HG03342 (cell line): Measurements from ENCODE around the gene BRSK2.

Source experiments
- ATAC-seq: cut with Tn5 transposase; IDR thresholded peaks from one replicate; pipeline ENCODE4 v1.9.1; 2021; ENCODE audit warnings: mild to moderate bottlenecking, moderate library complexity; ENCODE audit not compliant: unreplicated experiment

Gene BRSK2

DNA sequence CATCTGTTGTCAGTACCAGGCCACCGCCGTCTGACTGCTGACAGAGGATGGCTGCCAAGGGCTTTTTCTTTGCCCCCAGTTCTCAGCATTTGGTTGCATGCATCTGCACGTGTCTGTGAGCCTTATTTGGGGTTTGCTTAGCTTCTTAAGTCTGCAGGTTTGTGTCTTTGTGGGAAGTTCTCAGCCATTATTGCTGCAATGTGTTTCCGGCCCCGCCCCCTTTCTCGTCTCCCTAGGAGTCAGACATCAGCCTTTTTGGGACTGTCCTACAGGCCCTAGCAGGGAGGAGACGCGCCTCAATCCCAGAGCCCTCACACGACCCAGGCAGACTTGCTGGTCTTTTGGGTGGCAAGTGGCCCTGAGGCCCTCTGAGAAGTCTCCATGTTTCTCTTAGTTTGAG is 88.8 kb downstream of the BRSK2 start:
- no peak for ATAC-seq

DNA sequence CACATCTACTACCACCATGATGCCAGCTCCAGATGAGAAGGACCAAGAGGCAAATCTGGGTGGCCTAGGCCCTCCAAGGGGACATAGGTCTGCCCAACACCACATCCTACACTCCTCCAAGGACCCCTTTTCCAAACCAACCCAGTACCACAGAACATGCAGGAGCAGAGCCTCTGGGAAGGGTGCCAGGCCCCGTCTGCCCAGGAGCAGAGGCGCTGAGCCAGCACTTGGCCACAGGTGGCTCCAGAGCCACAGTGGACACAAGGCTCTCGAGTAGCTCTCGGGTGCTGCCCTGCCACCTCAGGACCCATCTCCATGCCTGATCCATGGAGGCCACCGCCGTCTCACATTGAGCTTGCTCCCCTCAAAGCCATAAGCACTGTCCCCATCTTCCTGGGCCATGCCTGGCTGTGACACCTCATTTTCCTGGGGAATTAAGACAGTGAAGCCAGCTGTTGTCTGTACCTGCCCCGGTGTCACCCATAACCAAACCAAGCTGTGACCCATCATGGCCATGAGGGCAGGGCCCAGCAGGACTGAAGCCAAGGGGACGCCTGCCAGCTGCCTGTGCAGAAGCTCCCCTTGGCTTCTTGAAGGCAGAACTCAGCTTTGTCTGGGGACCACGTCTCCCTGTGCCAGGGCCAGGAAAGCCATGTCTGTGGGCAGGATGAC is 89.4 kb downstream of the BRSK2 start:
- ATAC-seq: no peak

DNA sequence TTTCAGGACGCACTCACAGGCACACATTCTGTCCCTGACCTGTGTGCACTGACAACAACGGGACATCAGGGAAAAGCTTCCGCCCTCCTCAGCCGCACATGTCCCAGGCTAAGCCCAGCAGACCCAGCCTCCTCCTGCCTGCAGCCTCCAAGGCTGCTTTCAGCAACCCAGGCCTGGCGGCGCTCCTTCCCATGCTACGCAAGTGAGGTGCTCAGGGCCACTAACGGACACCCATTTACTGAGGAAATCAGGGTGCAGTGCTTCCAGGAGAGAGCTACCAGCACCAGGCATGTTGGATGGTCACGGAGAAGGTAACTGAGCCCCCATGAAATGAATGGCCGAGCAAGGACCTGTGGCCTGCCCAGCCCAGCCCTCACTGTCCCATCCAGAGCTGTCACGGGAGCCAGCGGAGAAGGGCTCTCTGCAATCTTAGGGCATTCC is 90.0 kb downstream of the BRSK2 start:
- no peak for ATAC-seq

DNA sequence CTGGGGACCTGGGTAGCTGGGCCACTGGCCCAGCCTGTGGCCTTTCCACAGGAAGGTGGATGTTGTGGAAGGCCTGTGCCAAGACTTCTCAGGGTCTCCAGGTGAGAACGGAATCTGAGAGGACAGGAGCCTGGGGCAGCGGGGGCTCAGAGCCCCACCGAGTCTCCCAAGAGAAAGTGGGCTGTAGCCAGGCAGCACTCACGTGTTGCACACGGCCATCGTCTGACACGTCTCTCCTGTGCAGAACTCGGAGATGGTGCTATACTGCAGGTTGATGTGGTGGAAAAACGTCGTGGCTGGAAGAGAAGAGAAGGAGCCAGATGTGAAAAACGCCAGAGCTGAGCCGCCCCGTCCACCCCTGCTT is 90.4 kb downstream of the BRSK2 start:
- ATAC-seq: no peak

DNA sequence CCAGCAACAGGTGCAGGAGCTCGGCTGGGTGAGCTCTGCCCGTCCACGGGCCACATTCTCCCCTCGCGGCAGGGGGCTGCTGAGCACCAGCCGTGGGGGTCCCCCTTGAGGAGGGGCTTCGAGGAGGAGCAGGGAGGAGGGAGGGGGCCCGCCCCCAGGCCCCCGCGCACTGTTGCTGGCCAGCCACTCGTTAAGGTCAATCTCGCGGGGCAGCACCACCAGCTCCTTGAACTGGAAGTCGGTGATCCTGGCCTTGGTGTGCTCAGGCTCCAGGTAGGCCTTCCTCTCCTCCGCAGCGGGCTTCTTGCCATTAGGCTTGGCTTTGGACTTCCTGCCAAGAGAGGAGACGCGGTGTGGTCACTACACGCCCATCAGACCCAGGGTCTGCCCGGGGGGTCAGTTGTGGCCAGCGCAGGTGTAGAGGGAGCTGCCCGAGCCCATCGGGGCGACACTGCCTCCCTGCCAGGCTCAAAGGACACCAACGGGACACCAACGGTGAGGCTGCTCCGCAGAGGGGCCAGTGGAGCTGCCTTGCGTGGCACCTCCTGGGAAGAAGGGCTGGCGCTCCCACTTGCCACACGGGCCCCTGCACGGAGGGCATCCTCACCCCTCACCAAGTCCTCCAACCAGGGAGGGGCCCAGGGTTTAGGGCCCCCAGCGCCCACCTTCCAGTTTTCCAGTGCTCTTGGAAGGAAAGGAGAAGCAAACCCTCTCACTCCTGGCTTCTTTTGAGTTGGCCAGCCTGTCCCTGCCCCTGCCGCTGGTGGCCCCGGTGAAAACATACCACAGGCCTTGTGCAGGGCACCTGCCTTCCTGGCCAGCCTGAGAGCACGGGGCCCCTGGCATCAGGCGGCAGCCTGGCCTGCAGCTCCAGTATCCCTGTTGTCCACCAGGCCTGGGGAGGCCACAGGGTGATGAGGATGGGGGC is 91.1 kb downstream of the BRSK2 start:
- ATAC-seq: no peak

DNA sequence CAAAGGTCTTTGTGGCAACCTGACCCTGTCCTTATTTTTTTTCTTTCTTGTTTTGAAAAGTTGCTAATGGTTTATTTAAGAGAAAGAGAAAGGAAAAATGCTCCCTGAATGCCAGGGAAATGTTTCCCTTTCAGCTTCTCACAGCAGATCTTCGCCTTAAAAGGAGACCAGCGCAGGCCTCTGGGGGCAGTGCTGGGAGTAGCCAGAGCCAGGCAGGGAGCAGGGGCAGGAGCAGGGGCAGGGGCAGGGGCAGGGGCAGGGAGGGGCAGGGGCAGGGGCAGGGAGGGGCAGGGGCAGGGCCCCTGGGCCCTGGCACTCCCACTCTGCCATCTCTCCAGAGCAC is 91.7 kb downstream of the BRSK2 start:
- ATAC-seq: no peak

DNA sequence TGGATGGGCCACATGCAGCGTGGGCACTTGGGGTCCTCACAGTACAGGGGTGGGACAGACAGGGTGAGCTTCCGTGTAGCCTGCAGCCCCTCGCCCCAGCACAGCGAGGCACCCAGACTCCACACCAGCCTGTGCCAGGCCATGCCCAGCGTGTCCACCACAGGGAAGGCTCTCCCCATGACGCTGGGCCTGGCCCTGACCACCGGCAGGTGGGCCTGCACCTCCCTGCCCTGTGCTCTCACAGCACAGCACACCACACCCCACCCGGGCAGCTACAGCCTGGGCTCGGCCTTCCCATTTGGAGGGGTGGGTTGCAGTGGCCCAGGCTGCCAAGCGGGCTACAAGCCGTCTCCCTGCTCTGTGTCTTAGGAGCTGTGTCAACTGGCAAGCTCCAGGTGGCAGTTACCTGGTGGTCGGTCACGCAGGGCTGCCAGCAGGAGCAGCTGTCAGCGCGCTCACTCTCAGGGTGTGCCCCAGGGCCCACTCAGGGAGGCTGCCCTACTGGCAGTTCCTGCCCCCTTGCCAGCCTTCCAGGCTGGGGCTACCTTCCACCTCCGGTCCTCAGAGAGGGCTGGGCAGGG is 92.2 kb downstream of the BRSK2 start:
- no peak for ATAC-seq

DNA sequence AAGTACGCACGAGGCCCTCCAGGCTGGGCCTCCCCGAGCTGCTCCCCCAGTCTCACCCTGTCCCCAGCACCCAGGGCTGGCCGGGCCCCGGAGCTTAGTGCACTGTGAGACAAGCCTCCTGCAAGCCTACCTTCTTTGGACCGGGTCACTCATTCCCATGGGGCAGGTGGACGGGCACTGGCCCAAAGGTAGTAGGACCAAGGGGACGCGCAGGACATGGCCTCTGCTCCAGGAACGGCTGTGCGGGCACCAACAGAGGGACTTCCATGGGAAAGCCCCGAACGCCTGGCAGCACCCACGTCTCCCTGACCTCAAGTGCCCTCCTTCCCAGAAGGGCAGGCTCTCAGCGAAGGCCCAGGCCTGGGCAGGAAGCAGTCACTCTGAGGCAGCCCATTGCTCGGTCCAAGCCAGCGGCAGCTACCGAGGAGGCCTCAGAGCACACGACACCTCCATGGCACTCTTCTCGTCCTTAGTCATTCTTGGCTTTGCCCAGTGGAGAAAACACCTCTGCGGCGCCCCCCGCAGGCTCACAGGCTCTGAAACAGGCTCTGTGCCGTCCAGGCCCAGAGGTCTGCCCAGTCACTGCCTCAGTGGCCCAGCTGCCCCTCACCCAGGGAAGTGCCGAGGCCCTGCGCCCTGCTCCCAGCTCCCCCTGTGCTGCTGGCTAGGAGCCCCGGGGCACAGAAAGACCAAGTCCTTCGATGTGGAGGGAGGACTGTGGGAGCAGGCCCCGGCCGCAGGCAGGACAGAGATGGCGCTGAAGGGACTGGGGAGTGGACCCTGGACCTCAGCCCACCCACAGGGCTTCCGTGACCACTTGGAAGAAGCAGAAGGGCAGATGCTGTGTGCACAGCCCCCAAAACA is 93.1 kb downstream of the BRSK2 start:
- ATAC-seq: no peak

DNA sequence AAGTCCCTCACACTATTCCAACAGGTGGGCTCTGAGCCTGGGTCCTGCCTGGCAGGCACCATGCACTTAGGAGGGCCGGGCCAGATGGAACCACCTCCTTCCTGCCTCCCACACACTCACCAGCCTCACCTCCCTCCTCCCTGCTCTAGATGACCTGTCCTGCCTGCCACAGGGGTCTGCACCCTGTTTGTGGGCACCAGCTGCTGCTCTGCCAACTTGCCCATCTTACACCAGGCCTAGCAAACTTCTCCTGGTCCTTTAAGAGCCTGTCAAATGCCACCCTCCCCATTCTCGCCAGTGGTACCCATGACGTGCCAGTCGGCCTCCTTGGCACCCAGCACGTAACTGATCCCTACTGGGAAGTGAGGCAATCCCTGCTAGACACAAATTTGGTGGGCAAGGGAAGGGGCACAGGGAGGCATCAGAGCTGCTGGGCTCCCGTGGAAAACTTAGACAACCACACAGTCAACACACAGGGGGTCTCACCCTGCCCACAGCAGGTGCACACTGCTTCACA is 93.8 kb downstream of the BRSK2 start:
- no peak for ATAC-seq

DNA sequence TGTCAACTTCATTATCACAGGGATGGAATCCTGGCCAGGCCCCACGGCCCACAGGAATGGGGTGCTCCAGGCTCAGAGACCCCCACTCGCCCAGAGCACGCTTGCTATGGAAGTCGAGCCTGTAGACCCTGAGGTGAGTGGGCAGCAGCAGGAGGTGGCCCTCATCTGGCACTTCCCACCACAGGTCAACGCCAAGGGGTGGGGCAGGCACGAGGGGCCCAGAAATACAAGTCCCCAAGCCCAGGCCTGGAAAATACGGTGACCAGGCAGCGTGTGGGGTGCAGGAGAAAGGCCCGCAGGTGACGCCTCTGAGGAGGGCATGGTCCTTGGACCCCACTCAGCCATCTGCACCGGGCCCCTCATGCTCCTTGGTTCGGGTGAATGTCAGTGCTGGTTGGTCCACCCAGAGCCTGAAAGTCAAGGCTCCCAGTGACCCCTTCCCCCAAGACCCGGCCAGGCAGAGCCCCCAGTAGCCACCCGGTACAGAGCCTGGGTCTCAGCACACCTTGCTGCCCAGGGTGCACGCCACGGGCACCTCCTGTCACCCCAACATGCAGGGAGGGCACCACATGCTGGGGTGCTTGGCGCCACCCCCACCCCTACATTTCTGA is 94.4 kb downstream of the BRSK2 start:
- ATAC-seq: no peak

DNA sequence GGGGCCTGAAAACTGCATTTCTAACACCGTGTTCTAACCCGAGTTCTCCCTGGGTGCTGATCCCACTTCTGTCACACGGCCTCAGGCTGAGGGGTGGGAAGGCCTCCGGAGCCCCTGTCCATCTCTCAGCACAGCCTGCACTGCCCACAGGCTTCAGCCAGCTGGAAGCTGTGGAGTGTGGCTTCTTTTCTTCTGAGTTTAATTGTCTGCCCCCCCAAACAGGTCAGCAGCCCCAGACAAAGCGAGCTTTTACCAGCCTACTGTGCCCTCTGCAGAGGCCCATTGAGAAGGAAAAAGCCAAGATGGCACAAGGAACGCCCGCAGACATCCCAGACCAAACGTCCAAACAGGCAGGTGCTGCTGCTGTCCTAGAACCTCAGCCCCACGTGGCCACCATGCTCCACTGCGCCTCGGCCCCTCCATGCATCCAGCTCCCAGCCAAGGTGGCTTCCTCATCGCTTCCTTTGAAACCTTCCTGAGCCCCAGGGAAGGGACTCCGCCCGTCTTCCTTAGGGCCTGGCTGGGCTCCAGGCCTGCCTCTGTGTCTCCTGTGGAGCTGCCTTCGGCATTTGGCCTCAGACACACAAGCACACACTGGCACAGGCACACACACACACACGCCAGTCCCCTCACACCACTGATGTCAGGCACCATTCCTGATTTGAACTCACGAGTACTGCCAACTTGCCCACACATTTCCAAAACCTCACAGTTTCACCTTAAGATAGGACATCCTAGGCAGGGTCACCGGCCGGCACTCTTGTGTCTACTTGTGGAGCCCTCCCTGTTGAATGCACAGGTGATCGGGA is 95.2 kb downstream of the BRSK2 start:
- ATAC-seq: no peak

DNA sequence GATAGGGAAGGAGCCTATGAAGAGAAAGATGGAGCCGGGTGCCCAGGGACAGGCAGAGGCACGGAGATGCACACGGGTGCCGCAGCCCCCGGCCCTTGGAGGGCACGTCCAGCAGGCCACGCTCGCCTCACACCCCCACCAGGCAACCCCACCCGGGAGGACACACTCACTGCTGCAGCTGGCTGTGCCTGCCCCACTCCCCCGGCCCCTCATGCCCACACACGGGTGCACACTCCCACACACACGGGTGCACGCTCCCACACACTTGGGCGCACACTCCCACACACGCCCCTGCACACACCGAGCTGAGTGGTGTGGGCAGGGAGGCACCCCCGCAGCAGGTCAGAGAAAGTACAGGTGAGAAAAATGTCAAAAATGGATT is 95.8 kb downstream of the BRSK2 start:
- ATAC-seq: no peak

DNA sequence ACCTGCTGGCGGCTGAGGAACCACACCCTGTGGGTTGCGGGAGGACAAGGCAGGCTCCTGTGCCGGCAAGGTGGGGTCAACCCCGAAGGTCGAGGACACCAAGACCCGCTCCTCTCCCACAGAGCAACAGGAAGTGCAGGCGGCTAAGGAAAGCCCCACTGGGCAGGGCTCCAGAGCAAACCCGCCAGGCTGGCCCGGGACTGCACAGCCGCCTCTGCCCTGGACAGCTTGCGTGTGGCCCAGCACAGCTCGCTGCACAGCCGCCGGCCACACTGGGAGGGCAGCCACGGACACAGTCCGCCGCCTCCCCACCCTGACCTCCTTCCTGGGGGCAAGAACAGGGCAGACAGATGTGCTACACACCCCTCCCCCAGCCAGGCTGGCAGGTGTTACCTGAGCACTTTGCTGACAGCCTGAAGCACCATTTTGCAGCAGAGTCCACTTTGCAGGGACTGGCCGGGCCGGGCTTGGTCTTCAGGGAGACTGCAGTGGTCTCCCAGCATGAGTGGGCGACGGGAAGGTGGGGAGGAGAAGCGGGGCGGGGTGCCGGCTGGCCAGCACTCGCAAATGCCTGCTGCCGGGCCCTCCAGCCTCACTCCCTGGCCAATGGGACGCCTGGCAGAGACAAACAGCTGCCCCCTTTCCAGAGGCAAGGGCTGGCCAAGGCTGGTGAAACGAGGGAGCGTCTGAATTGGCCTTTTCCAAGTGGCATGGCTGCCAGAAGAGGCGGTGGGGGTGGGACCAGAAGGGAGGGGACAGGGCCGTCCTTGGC is 96.5 kb downstream of the BRSK2 start, which contains the start of gene MOB2:
TSS of gene MOB2 (minus strand) at position 726 of the 772 bp plus-strand sequence. CDS start at position 503, 223 bp downstream.
- ATAC-seq: no peak

DNA sequence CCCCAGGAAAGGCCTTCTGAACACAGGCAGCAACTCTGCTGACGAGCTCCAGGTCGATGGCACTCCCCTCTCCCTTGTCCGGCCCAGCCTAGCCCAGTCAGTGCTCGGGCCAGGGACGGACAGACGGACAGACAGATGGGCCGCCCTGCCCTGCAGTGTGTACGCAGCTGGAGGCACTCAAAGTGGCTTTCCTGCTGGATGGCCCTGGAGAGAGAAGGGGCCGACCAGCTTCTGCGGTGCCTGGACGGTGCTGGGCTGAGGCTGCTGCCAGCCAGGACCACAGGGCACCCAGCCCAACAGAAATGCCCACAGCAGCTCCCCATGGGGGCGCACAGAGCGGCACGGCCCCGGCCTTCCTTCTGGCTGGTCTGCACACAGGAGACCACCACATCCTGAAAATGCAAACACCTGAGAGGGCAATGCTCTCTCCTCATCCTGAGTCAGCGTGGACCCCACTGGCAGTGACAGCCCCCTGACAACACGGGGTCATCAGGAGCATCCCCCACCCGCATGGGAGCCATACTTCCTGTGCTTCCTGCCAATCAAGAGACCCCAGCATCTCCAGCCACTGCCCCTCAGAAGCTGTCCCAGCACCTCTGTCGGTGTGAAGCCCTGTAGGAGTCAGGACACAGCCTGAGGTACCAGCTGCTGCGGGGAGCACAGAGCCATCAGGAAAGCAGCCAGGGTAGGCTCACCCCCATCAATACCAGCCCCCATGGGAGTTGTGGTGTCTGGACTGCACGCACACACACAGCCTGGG is 97.5 kb downstream of the BRSK2 start:
- no peak for ATAC-seq

DNA sequence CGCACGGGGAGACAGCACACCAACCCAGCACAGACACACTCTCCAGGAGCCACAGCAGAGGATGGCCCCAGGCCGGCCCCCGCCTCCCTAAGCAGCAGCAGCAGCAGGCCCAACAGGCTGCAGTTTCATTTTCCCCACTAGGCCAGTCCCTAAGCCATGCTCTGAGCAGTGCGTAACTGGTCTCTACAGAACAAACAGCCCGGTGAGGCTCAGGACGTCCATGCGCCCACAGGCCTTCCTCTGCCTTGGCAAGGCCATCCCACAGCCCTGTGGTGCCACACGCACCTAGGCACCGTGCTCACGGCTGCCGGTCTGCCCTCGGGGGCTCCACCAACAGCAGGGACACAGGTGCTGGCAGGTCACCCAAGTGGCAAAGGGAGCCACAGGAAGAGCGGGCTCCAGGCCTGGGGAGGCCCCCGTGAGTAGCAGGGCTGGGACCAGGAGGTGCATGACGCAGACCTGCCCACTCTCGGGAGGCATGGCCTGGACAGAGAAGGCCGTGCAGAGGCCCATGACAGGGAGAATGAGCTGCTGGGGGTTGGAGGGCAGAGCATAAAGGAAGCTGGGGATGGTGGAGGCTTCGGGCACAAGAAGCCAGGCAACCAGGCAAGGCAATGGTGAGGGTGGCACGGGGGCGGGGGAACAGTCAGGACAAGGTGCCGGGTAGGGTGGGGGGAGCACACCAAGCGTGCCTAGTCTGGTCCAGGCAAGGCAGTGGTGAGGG is 98.3 kb downstream of the BRSK2 start:
- ATAC-seq: no peak

DNA sequence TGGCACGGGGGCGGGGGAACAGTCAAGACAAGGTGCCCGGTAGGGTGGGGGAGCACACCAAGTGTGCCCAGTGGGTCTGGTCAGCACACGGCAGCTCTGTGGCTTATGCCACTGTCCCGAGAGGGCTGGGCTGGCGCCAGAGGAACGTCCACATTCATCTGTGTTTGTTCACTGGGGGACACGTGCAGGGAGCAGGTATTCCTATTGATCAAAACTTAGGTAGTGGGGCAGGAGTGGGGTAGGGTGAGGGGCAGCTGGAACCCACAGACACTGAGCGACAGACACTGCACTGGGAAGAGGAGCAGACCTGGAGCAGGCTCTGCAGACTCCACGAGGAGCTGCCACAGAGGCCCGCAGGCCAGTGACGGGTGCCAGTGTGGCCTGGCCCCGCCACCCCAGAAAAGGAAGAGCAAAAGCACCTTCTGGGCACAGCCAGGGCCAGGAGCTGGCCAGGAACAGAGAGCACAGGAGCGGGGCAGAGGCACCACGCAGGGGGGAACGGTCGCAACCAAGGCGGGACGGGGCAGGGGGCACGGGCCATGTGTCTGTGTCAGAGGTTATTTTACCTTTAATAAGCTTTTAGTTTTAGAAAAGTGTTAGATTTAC is 98.9 kb downstream of the BRSK2 start:
- ATAC-seq: no peak

DNA sequence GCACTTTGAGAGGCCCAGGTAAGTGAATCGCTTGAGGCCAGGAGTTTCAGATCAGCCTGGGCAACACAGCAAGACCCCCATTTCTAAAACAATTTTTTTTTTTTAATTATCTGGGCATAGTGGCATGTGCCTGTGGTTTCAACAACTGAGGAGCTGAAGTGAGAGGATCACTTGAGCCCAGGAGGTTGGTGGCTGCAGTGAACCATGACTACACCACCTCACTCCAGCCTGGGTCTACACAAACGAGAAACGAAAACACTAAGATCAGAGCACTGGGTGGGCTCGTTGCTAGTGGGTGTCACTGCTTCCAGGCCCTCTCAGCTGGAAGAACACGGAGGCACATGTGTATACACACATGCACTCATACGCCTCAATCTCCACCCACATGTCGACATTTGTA is 100.9 kb downstream of the BRSK2 start:
- ATAC-seq: no peak
